Lung (tissue), 12 donors: Measurements from ENCODE around the gene EVC2. TPM values are rescaled to one million over a fixed set of nuclear protein-coding genes. Genes with fewer than 3 reads are reported as not detected.

Source experiments
- ATAC-seq: fragments of 200-7000 bp; cut with Tn5 transposase; one replicate; pipeline ENCODE4 v1.9.1; 2020; ENCODE audit warnings: moderate number of reproducible peaks; ENCODE audit not compliant: insufficient read depth, low FRiP score
- DNase-seq, 3 donors: peaks; one replicate each; pipeline ENCODE4 v3.0.0-alpha.2; 2013 to 2017
- H3K27ac ChIP-seq, 2 donors: one replicate each; pipeline ENCODE4 v1.5.1; 2013; ENCODE audit warnings: mild to moderate bottlenecking in 2 of 2, moderate library complexity in 2 of 2, control low read depth in 1 of 2, inconsistent platforms in 1 of 2, low read depth in 1 of 2, low read length in 1 of 2
- H3K27me3 ChIP-seq, 3 donors: one replicate each; pipeline ENCODE4 v1.5.1; 2013; ENCODE audit warnings: low read length in 2 of 3; ENCODE audit not compliant: control insufficient read depth in 3 of 3, insufficient read depth in 3 of 3
- H3K36me3 ChIP-seq, 4 donors: one replicate each; pipeline ENCODE4 v1.5.1; 2013; ENCODE audit warnings: low read length in 4 of 4, mild to moderate bottlenecking in 1 of 4, moderate library complexity in 1 of 4; ENCODE audit not compliant: control insufficient read depth in 4 of 4, insufficient read depth in 4 of 4
- H3K4me1 ChIP-seq, 5 donors: one replicate each; pipeline ENCODE4 v1.5.1; 2013; ENCODE audit warnings: low read length in 5 of 5, mild to moderate bottlenecking in 2 of 5, moderate library complexity in 1 of 5; ENCODE audit not compliant: control insufficient read depth in 5 of 5, insufficient read depth in 5 of 5
- H3K4me3 ChIP-seq: one replicate; pipeline ENCODE4 v1.5.1; 2013; ENCODE audit warnings: mild to moderate bottlenecking, control low read depth, moderate library complexity
- H3K9ac ChIP-seq, 2 donors: one replicate each; pipeline ENCODE4 v1.5.1; 2013; ENCODE audit warnings: low read length in 2 of 2, control low read depth in 1 of 2; ENCODE audit not compliant: insufficient read depth in 1 of 2
- H3K9me3 ChIP-seq, 4 donors: one replicate each; pipeline ENCODE4 v1.5.1; 2013; ENCODE audit warnings: low read length in 3 of 4, mild to moderate bottlenecking in 1 of 4, moderate library complexity in 1 of 4; ENCODE audit not compliant: control insufficient read depth in 4 of 4, insufficient read depth in 3 of 4
- WGBS, 2 donors: extraction: QIAGEN DNeasy Blood & Tissue Kit; methylation state at CpG; one replicate each; pipeline ENCODE4 v1.1.7; 2013; 5-methylcytosine and 5-hydroxymethylcytosine counted together
- polyA plus RNA-seq, 2 donors: library from polyadenylated mRNA; stranded (reverse); fragments of 200-250 nt; gene quantifications; one replicate each; pipeline ENCODE4 v1.2.1, GENCODE V29; 2013
- total RNA-seq, 2 donors: library from RNA; depleted of rRNA in 1 of 2; stranded (reverse); fragments of >200 nt in 1 of 2; gene quantifications; one replicate each; pipeline ENCODE4 v1.2.1, GENCODE V29; 2014 to 2021
- TF ChIP-seq, protein P1 (sequence below): IDR thresholded peaks from 2 replicates; pipeline ENCODE4 v1.5.1; 2012; ENCODE audit warnings: mild to moderate bottlenecking; ENCODE audit errors: control extremely low read depth, extremely low read depth
- donor health status: control.
- donor health status: control.
- donor health status: Bipolar disorder and iron deficiency.
- donor health status: healthy.
- donor health status: DM: yes; HTN: yes; CAD: no.

The EVC2 gene
- total and polyA plus RNA-seq, 4 donors = 1.5 to 11.9 (median 3.1) TPM

DNA sequence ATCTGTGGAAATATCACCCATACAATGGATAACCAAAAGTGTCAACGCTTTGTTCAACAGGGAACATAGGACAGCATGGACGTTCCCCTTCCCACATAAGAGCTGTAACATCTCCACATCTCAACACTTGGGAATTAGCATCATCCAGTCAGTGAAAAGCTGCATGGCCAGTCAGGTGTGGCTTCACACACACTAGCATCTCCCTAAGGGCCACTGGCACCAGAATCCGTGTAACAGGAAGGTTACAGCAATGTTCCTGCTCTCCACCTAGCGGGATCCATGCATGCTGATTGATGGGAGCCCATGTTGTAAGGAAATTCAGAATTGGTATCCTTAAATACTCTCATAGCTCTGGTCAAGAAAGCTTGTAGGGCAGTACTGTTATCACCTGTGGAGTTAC lies 78.8 kb downstream of the EVC2 start:
- Histone ChIP-seq H3K9ac (no peak overlapping the region), H3K36me3 (peaks cover 0 to 48% (median 23%) of the 10 kb centered on the region in 4 donors), H3K27me3 (no peaks in the 10 kb centered on the region), H3K4me1 (peaks cover 0 to 4% (median 0%) of the 10 kb centered on the region in 5 donors), H3K9me3 (peaks cover 0 to 2% (median 0%) of the 10 kb centered on the region in 4 donors), H3K4me3 (no peak overlapping the region), H3K27ac (no peak overlapping the region)
- no peak for ATAC-seq
- WGBS, 2 donors = 89 to 92% methylated on average over 4 of the region's 4 CpGs
- TF ChIP-seq, protein P1, sequence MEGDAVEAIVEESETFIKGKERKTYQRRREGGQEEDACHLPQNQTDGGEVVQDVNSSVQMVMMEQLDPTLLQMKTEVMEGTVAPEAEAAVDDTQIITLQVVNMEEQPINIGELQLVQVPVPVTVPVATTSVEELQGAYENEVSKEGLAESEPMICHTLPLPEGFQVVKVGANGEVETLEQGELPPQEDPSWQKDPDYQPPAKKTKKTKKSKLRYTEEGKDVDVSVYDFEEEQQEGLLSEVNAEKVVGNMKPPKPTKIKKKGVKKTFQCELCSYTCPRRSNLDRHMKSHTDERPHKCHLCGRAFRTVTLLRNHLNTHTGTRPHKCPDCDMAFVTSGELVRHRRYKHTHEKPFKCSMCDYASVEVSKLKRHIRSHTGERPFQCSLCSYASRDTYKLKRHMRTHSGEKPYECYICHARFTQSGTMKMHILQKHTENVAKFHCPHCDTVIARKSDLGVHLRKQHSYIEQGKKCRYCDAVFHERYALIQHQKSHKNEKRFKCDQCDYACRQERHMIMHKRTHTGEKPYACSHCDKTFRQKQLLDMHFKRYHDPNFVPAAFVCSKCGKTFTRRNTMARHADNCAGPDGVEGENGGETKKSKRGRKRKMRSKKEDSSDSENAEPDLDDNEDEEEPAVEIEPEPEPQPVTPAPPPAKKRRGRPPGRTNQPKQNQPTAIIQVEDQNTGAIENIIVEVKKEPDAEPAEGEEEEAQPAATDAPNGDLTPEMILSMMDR = no peak
- DNase-seq = no peak

DNA sequence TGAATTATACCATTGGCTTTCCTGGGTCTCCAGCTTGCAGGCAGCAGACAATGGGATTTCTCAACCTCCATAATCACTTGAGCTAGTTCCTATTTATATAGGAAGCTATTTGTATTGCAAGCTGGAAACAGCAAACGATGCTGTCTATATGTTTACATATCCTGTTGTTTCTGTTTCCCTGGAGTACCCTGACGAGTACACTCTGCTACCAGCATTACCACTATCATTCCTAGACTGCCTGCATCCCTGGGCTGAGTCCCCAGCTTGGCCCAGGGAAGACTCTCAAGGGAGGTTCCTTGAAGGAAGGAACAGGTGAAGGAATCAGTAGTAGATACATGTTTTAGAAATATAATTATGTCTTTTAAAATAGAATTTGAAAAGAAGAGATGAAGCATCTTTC lies 81.4 kb downstream of the EVC2 start:
- no peak overlapping the region for H3K4me3 ChIP-seq
- H3K27me3 ChIP-seq = no peaks in the 10 kb centered on the region
- peaks cover 0 to under 1% (median 0%) of the 10 kb centered on the region in 5 donors for H3K4me1 ChIP-seq
- H3K36me3 ChIP-seq = peaks cover 0 to 53% (median 31%) of the 10 kb centered on the region in 4 donors
- WGBS, 2 donors = 55 to 61% methylated on average over 2 of the region's 2 CpGs
- peaks cover 0 to under 1% (median 0%) of the 10 kb centered on the region in 4 donors for H3K9me3 ChIP-seq
- H3K27ac ChIP-seq = no peak overlapping the region
- no peak overlapping the region for H3K9ac ChIP-seq
- no peak for ATAC-seq
- TF ChIP-seq, protein P1 = no peak
- DNase-seq = no peak

DNA sequence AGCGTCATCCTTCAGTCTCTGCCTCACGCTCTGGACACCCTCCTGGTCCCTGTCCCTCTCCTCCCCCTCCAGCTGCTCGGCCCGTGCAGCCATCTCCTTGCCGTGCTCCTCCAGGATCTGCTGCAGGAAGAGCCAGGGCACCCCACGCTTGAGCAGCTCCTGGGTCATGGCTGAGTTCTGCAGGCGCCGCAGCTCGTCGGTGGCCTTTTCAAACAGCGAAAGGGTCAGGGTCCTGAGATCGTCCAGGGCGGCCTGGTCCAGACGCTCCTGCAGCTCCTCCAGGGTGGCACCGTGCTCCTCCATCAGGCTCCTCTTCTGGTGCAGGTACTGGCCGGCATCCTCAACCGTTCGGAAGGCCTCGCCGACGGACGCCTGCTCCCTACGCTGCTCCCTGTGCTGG lies 85.8 kb downstream of the EVC2 start:
- Histone ChIP-seq H3K4me1 (no peaks in the 10 kb centered on the region), H3K36me3 (peaks cover 0 to 48% (median 30%) of the 10 kb centered on the region in 4 donors), H3K9me3 (no peaks in the 10 kb centered on the region), H3K27me3 (no peaks in the 10 kb centered on the region), H3K9ac (no peak overlapping the region), H3K4me3 (no peak overlapping the region), H3K27ac (no peak overlapping the region)
- ATAC-seq (no peak), DNase-seq (no peak)
- TF ChIP-seq, protein P1 = no peak
- 96 to 99% methylated on average over 23 of the region's 23 CpGs for WGBS, 2 donors
